Fibroblast of villous mesenchyme (primary cell): ENCODE measurements around the gene UGT3A1. TPM values are rescaled to one million over a fixed set of nuclear protein-coding genes. Genes with fewer than 3 reads are reported as not detected.
A peak's percentile ranks its signal among the peaks of the same experiment; 100 is the strongest.
"Not testable (repeated sequence)": the region's sequence is repeated elsewhere in the genome, so short reads cannot be mapped to it uniquely, and the experiment has no call there.

ENCODE experiments used
- DNase-seq: peaks from one replicate; pipeline ENCODE4 v3.0.0-alpha.2; 2010; ENCODE audit warnings: low read depth
- H3K4me3 ChIP-seq: 2 replicates; pipeline ENCODE4 v1.5.1; 2011; ENCODE audit warnings: low read depth, mild to moderate bottlenecking, low read length
- total RNA-seq: library from RNA; depleted of rRNA; stranded (reverse); fragments of >200 nt; gene quantifications from 2 replicates; pipeline ENCODE4 v1.2.3, GENCODE V29; 2012
- TF ChIP-seq, protein P1 (sequence below): IDR thresholded peaks from 2 replicates; pipeline ENCODE4 v1.5.1; 2012; ENCODE audit warnings: low read depth, mild to moderate bottlenecking, low read length; ENCODE audit not compliant: insufficient read depth

The UGT3A1 gene, protein sequence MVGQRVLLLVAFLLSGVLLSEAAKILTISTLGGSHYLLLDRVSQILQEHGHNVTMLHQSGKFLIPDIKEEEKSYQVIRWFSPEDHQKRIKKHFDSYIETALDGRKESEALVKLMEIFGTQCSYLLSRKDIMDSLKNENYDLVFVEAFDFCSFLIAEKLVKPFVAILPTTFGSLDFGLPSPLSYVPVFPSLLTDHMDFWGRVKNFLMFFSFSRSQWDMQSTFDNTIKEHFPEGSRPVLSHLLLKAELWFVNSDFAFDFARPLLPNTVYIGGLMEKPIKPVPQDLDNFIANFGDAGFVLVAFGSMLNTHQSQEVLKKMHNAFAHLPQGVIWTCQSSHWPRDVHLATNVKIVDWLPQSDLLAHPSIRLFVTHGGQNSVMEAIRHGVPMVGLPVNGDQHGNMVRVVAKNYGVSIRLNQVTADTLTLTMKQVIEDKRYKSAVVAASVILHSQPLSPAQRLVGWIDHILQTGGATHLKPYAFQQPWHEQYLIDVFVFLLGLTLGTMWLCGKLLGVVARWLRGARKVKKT
- total RNA-seq: not detected in 2 replicates

GRCh38 chr5:35990941-35991611 lies at the start of gene UGT3A1:
UGT3A1 (minus strand) TSS chr5:35991390; CDS start chr5:35991240, 150 bp downstream.
- H3K4me3 ChIP-seq: no peak within 1 kb of the TSS
- no peak for DNase-seq
- TF ChIP-seq, protein P1, sequence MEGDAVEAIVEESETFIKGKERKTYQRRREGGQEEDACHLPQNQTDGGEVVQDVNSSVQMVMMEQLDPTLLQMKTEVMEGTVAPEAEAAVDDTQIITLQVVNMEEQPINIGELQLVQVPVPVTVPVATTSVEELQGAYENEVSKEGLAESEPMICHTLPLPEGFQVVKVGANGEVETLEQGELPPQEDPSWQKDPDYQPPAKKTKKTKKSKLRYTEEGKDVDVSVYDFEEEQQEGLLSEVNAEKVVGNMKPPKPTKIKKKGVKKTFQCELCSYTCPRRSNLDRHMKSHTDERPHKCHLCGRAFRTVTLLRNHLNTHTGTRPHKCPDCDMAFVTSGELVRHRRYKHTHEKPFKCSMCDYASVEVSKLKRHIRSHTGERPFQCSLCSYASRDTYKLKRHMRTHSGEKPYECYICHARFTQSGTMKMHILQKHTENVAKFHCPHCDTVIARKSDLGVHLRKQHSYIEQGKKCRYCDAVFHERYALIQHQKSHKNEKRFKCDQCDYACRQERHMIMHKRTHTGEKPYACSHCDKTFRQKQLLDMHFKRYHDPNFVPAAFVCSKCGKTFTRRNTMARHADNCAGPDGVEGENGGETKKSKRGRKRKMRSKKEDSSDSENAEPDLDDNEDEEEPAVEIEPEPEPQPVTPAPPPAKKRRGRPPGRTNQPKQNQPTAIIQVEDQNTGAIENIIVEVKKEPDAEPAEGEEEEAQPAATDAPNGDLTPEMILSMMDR: no peak

DNA sequence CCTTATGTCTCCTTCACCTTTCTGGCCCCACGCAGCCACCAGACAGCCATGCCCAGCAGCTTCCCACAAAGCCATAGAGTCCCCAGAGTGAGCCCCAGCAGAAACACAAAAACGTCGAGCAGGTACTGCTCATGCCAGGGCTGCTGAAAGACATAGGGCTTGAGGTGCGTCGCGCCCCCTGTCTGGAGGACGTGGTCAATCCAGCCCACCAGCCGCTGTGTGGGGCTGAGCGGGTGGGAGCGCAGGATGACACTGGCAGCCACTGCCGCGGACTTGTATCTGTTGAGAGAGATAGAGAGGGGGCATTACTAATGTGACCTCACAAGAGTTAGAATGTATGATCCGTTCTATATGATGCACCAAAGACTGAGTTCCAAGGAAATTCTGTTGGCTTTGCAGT lies 44.5 kb upstream of the UGT3A1 start:
- TF ChIP-seq, protein P1: no peak
- no peak for DNase-seq
- H3K4me3 ChIP-seq: no peak overlapping the region

DNA sequence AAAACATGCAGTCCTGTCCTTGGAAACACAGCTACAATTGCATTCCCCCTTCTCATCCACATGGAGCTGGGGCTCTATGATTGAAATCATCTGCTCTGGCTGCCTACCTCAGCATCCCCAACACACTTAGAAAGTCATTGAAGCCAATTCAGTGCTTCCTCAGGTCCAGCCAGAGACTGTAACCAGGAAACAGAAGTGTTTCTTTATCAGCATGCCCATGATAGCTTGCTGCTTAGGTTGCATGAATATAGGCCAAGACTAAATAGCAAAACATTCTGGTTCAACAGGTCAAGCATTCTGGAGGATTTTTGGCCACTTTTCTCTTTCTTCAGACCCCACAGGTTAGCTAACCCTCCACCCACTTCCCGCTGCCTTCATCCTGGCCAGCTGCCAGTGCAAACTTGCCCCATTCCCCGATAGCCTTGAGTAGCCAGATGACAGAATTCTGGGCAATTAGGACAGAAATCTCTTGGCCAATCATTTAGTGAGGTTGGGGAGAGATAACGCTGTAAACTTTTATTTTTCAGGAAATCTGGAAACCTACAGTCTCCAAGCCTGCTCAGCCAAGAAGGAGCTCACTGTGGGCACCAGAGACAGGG lies 43.4 kb upstream of the UGT3A1 start:
- H3K4me3 ChIP-seq: not testable (repeated sequence)

GRCh38 chr5:36033486-36033885 lies 42.3 kb upstream of the UGT3A1 start:
- peak; percentile 3 for DNase-seq

More for the DNA sequence above, 43.4 kb upstream of the UGT3A1 start:
- not testable (repeated sequence) for DNase-seq

DNA sequence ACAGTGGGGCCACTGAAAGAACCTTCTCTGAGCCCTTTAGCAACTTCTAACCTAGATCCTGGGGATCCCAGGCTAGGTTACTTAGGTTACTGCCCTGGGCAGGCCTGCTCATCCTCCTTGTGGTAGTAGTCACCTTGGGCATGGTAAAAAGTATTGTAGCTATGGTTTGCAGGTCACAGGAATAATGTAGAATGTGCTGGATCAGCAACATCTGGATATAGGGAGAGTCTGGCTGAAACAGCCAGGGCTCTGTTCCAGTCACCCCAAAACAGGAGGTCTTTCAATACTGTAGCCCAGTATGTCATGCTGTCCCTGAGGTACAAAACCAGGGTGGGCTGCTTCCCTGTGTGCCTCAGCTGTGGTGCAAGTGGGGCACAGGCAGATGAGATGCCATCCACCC lies 41.9 kb upstream of the UGT3A1 start:
- DNase-seq: no peak
- TF ChIP-seq, protein P1: no peak
- no peak overlapping the region for H3K4me3 ChIP-seq

More at GRCh38 chr5:36033486-36033885, 42.3 kb upstream of the UGT3A1 start:
- H3K4me3 ChIP-seq: no peak overlapping the region
- TF ChIP-seq, protein P1: no peak

DNA sequence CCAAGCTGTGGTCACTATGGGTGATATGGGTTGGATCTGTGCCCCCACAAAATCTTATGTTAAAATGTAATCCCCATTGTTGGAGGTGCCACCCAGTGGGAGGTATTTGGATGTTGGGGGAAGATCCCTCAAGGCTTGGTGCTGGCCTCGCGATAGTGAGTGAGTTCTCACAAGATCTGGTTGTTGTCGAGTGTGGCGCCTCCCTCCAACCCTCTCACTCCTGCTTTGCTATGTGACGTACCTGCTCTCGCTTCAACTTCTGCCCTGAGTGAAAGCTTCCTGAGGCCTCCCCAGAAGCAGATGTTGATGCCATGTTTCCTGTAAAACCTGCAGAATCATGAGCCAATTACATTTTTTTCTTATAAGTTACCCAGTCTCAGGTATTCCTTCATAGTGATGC lies 40.0 kb upstream of the UGT3A1 start:
- DNase-seq: no peak
- TF ChIP-seq, protein P1: no peak
- no peak overlapping the region for H3K4me3 ChIP-seq

GRCh38 chr5:36029914-36030313 lies 38.7 kb upstream of the UGT3A1 start:
- TF ChIP-seq, protein P1: no peak
- no peak for DNase-seq
- no peak overlapping the region for H3K4me3 ChIP-seq
